NB4 (cell line): ENCODE data around the gene AMER1.

Source experiments
- DNase-seq: peaks from one replicate; pipeline ENCODE4 v3.0.0; 2010; ENCODE audit warnings: low read depth
- H3K4me3 ChIP-seq: one replicate; pipeline ENCODE4 v1.5.1; 2011; ENCODE audit warnings: mild to moderate bottlenecking, low read depth, low read length, moderate library complexity
- CTCF ChIP-seq: IDR thresholded peaks from one replicate; pipeline ENCODE4 v1.5.1; 2012; ENCODE audit warnings: low read depth, low read length
- MAX ChIP-seq: IDR thresholded peaks from 2 replicates; pipeline ENCODE4 v1.6.1; 2011; ENCODE audit warnings: low read depth, low read length
- MYC ChIP-seq: IDR thresholded peaks from 2 replicates; pipeline ENCODE4 v1.6.1; 2011; ENCODE audit warnings: low read depth, low read length
- POLR2A ChIP-seq: IDR thresholded peaks from 2 replicates; pipeline ENCODE4 v1.6.1; 2011; ENCODE audit warnings: mild to moderate bottlenecking; ENCODE audit not compliant: insufficient read length; ENCODE audit errors: extremely low read depth

Gene AMER1

GRCh38 chrX:64152857-64153256 lies 52.7 kb downstream of the AMER1 start:
- DNase-seq: no peak

GRCh38 chrX:64151911-64152310 lies 53.6 kb downstream of the AMER1 start:
- no peak for DNase-seq
- TF ChIP-seq POLR2A (no peak), MAX (no peak), MYC (no peak), CTCF (no peak)
- no peak overlapping the region for H3K4me3 ChIP-seq

More at GRCh38 chrX:64152857-64153256, 52.7 kb downstream of the AMER1 start:
- TF ChIP-seq CTCF: no peak
- TF ChIP-seq MYC: no peak
- TF ChIP-seq MAX: no peak
- no peak for TF ChIP-seq POLR2A
- no peak overlapping the region for H3K4me3 ChIP-seq

- no peak for TF ChIP-seq MAX
- no peak for TF ChIP-seq MYC
- TF ChIP-seq CTCF: no peak
- no peak for TF ChIP-seq POLR2A
- no peak overlapping the region for H3K4me3 ChIP-seq
Measured at GRCh38 chrX:64150775-64151174, 54.7 kb downstream of the AMER1 start.

More at GRCh38 chrX:64150775-64151174, 54.7 kb downstream of the AMER1 start:
- DNase-seq: no peak
